Trophoblast cell (in vitro differentiated cells and primary cell): ENCODE measurements around the gene CA14.
"Not testable (repeated sequence)": the region's sequence is repeated elsewhere in the genome, so short reads cannot be mapped to it uniquely, and the experiment has no call there.

Experiments
- DNase-seq, 2 donors: peaks; one replicate each; pipeline ENCODE4 v3.0.0-alpha.2; 2016
- H2AFZ ChIP-seq: 2 replicates; pipeline ENCODE4 v1.6.1; 2013; ENCODE audit warnings: low read length, moderate library complexity, mild to moderate bottlenecking; ENCODE audit not compliant: insufficient read depth, poor library complexity
- H2AK5ac ChIP-seq: 2 replicates; pipeline ENCODE4 v1.6.1; 2013; ENCODE audit warnings: mild to moderate bottlenecking, low read length
- H2BK120ac ChIP-seq: 2 replicates; pipeline ENCODE4 v1.6.1; 2013; ENCODE audit warnings: low read length, mild to moderate bottlenecking, moderate library complexity; ENCODE audit not compliant: insufficient read depth, poor library complexity
- H2BK12ac ChIP-seq: 2 replicates; pipeline ENCODE4 v1.6.1; 2013; ENCODE audit warnings: mild to moderate bottlenecking, low read length, moderate library complexity
- H2BK5ac ChIP-seq: 2 replicates; pipeline ENCODE4 v1.6.1; 2013; ENCODE audit warnings: low read length, low read depth, moderate library complexity, mild to moderate bottlenecking; ENCODE audit not compliant: poor library complexity
- H3K14ac ChIP-seq: 2 replicates; pipeline ENCODE4 v1.6.1; 2013; ENCODE audit warnings: mild to moderate bottlenecking, low read length
- H3K18ac ChIP-seq: 2 replicates; pipeline ENCODE4 v1.6.1; 2013; ENCODE audit warnings: mild to moderate bottlenecking, low read length
- H3K23ac ChIP-seq: 2 replicates; pipeline ENCODE4 v1.6.1; 2013; ENCODE audit warnings: low read length
- H3K27ac ChIP-seq: 2 replicates; pipeline ENCODE4 v1.5.1; 2013; ENCODE audit warnings: low read depth, mild to moderate bottlenecking, inconsistent platforms, low read length, moderate library complexity
- H3K27me3 ChIP-seq: 2 replicates; pipeline ENCODE4 v1.6.1; 2013; ENCODE audit warnings: inconsistent platforms, mild to moderate bottlenecking, low read length, moderate library complexity; ENCODE audit not compliant: insufficient read depth
- H3K36me3 ChIP-seq, 2 experiments: 1 replicate in 1 of 2; 2 replicates in 1 of 2; pipeline ENCODE4 v1.6.1; 2013; ENCODE audit warnings: low read length in 2 of 2, mild to moderate bottlenecking in 2 of 2, moderate library complexity in 1 of 2; ENCODE audit not compliant: insufficient read depth in 2 of 2, control insufficient read depth in 1 of 2
- H3K4ac ChIP-seq: 2 replicates; pipeline ENCODE4 v1.6.1; 2013; ENCODE audit warnings: low read depth, mild to moderate bottlenecking, low read length, moderate library complexity
- H3K4me1 ChIP-seq, 2 experiments: 1 replicate in 1 of 2; 2 replicates in 1 of 2; pipeline ENCODE4 v1.6.1; 2013; ENCODE audit warnings: low read length in 2 of 2, mild to moderate bottlenecking in 2 of 2, moderate library complexity in 1 of 2; ENCODE audit not compliant: insufficient read depth in 2 of 2, control insufficient read depth in 1 of 2
- H3K4me2 ChIP-seq: 2 replicates; pipeline ENCODE4 v1.6.1; 2013; ENCODE audit warnings: inconsistent platforms, mild to moderate bottlenecking, low read length, moderate library complexity
- H3K4me3 ChIP-seq: 2 replicates; pipeline ENCODE4 v1.5.1; 2013; ENCODE audit warnings: mild to moderate bottlenecking, low read depth, low read length, inconsistent platforms
- H3K79me1 ChIP-seq: one replicate; pipeline ENCODE4 v1.6.1; 2013; ENCODE audit warnings: low read length
- H3K79me2 ChIP-seq: 2 replicates; pipeline ENCODE4 v1.6.1; 2013; ENCODE audit warnings: low read length, mild to moderate bottlenecking; ENCODE audit not compliant: control insufficient read depth, insufficient read depth, poor library complexity
- H3K9ac ChIP-seq: 2 replicates; pipeline ENCODE4 v1.6.1; 2013; ENCODE audit warnings: mild to moderate bottlenecking, low read length
- H3K9me3 ChIP-seq: 2 replicates; pipeline ENCODE4 v1.6.1; 2013; ENCODE audit warnings: low read depth, mild to moderate bottlenecking, control low read depth, inconsistent platforms, low read length; ENCODE audit not compliant: insufficient read depth
- H4K12ac ChIP-seq: 2 replicates; pipeline ENCODE4 v1.6.1; 2013; ENCODE audit warnings: low read depth, mild to moderate bottlenecking, low read length, moderate library complexity
- H4K8ac ChIP-seq: 2 replicates; pipeline ENCODE4 v1.6.1; 2013; ENCODE audit warnings: low read depth, mild to moderate bottlenecking, low read length, moderate library complexity
- H4K91ac ChIP-seq: one replicate; pipeline ENCODE4 v1.6.1; 2013; ENCODE audit warnings: low read depth, mild to moderate bottlenecking, low read length, moderate library complexity
- WGBS: extraction: QIAGEN DNeasy Blood & Tissue Kit; methylation state at CpG from one replicate; pipeline ENCODE4 v1.1.7; 2013; ENCODE audit warnings: missing lambda C conversion rate; ENCODE audit not compliant: insufficient read length, insufficient coverage; ENCODE audit errors: extremely low coverage; 5-methylcytosine and 5-hydroxymethylcytosine counted together

CA14 gene

GRCh38 chr1:150236614-150237100, 20.9 kb upstream of the CA14 start:
- Histone ChIP-seq H3K79me1 (peaks cover 17% of the 10 kb centered on the region), H4K91ac (peak overlapping the region; percentile 21)

DNA sequence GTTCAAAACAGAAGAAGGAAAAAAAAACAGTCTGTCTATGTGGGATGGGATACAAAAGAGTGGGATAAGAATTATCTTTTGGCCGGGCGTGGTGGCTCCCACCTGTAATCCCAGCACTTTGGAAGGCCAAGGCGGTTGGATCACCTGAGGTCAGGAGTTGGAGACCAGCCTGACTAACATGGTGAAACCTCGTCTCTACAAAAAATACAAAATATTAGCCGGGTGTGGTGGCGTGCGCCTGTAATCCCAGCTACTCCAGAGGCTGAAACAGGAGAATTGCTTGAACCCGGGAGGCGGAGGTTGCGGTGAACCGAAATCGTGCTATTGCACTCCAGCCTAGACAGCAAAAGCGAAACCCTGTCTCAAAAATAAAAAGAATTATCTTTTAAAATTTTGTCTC, 20.4 kb upstream of the CA14 start:
- H3K27ac ChIP-seq, H3K18ac ChIP-seq, H3K9ac ChIP-seq, H4K12ac ChIP-seq, H3K23ac ChIP-seq, H2BK12ac ChIP-seq, H3K4me1 ChIP-seq, DNase-seq, H3K36me3 ChIP-seq, H3K27me3 ChIP-seq, H2BK120ac ChIP-seq, H3K4me2 ChIP-seq, H2BK5ac ChIP-seq, H3K4me3 ChIP-seq, H3K14ac ChIP-seq, H4K91ac ChIP-seq, H2AFZ ChIP-seq, H3K9me3 ChIP-seq, H3K4ac ChIP-seq, H2AK5ac ChIP-seq, H4K8ac ChIP-seq: not testable (repeated sequence)
- no CpG with 5 or more reads among the region's 13 CpGs for WGBS
- peaks cover 15% of the 10 kb centered on the region for H3K79me2 ChIP-seq
- H3K79me1 ChIP-seq, result peaks cover 17% of the 10 kb centered on the region

More at GRCh38 chr1:150236614-150237100, 20.9 kb upstream of the CA14 start:
- Histone ChIP-seq H4K8ac (peak overlapping the region; percentile 68), H3K27ac (peak overlapping the region; percentile 24), H3K79me2 (peaks cover 15% of the 10 kb centered on the region), H3K14ac (no peak overlapping the region), H2BK5ac (no peak overlapping the region), H3K9me3 (no peaks in the 10 kb centered on the region), H2AFZ (peak overlapping the region; percentile 12), H3K4me2 (peak overlapping the region; percentile 75), H3K4me1 (no peaks in the 10 kb centered on the region), H3K18ac (no peak overlapping the region), H3K4me3 (peak overlapping the region; percentile 69), H3K23ac (no peak overlapping the region), H2AK5ac (no peak overlapping the region), H3K4ac (peak overlapping the region; percentile 7), H2BK120ac (no peak overlapping the region), H4K12ac (no peak overlapping the region), H3K36me3 (no peaks in the 10 kb centered on the region), H3K27me3 (no peaks in the 10 kb centered on the region), H3K9ac (peak overlapping the region; percentile 33), H2BK12ac (no peak overlapping the region)
- no CpG with 5 or more reads among the region's 10 CpGs for WGBS
- no peak for DNase-seq

DNA sequence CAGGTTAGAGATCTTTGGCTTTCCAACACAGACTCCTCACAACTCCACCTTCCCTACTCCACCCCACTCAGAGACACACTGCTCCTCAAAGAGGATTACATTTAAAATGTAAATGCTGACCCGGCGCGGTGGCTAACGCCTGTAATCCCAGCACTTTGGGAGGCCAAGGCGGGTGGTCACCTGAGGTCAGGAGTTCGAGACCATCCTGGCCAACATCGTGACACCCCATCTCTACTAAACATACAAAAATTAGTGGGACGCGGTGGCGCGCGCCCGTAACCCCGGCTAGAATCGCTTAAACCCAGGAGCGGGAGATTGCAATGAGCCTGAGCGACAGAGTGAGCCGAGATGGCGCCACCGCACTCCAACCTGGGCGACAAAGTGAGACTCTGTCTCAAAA, 19.8 kb upstream of the CA14 start:
- Histone ChIP-seq H4K91ac (no peak overlapping the region), H2BK5ac (no peak overlapping the region), H4K12ac (no peak overlapping the region), H3K36me3 (no peaks in the 10 kb centered on the region), H3K14ac (no peak overlapping the region), H3K9ac (no peak overlapping the region), H3K4ac (no peak overlapping the region), H3K4me2 (no peak overlapping the region), H3K23ac (no peak overlapping the region), H4K8ac (no peak overlapping the region), H3K4me1 (no peaks in the 10 kb centered on the region), H3K9me3 (no peaks in the 10 kb centered on the region), H2AFZ (no peak overlapping the region), H3K18ac (no peak overlapping the region), H3K79me1 (peaks cover 17% of the 10 kb centered on the region), H2BK12ac (no peak overlapping the region), H3K79me2 (peaks cover 15% of the 10 kb centered on the region), H2BK120ac (no peak overlapping the region), H2AK5ac (no peak overlapping the region), H3K27me3 (no peaks in the 10 kb centered on the region), H3K27ac (no peak overlapping the region), H3K4me3 (no peak overlapping the region)
- no peak for DNase-seq
- no CpG with 5 or more reads among the region's 21 CpGs for WGBS

DNA sequence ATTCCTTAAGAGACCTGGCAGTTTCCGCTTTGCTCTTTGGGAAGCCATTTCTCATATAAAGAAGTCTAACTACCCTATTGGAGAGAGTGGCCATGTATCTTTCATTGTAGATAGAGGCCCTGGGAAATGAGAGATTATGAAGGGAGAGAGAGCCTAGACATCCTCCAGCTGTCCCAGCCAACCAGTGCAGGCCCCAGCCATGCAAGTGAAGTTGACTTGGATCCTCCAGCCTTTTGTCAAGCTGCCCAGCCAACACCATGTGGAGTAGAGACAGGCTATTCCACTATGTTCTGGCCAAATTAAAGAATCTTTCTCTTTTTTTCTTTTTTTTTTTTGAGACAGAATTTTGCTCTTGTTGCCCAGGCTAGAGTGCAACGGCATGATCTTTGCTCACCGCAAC, 14.6 kb upstream of the CA14 start:
- no peaks in the 10 kb centered on the region for H3K79me2 ChIP-seq
- no peak overlapping the region for H3K23ac ChIP-seq
- H3K14ac ChIP-seq, result no peak overlapping the region
- H3K79me1 ChIP-seq, result no peaks in the 10 kb centered on the region
- H2BK5ac ChIP-seq, result no peak overlapping the region
- no peaks in the 10 kb centered on the region for H3K4me1 ChIP-seq
- H3K4ac ChIP-seq, result no peak overlapping the region
- no peak overlapping the region for H4K91ac ChIP-seq
- no peaks in the 10 kb centered on the region for H3K27me3 ChIP-seq
- H2AK5ac ChIP-seq, result no peak overlapping the region
- H4K12ac ChIP-seq, result no peak overlapping the region
- H3K4me2 ChIP-seq, result no peak overlapping the region
- H3K27ac ChIP-seq, result no peak overlapping the region
- H3K18ac ChIP-seq, result no peak overlapping the region
- H2BK12ac ChIP-seq, result no peak overlapping the region
- H3K4me3 ChIP-seq, result no peak overlapping the region
- H3K36me3 ChIP-seq, result no peaks in the 10 kb centered on the region
- no CpG with 5 or more reads among the region's 3 CpGs for WGBS
- H2AFZ ChIP-seq, result no peak overlapping the region
- no peaks in the 10 kb centered on the region for H3K9me3 ChIP-seq
- H4K8ac ChIP-seq, result no peak overlapping the region
- H3K9ac ChIP-seq, result no peak overlapping the region
- DNase-seq, result no peak
- no peak overlapping the region for H2BK120ac ChIP-seq
